BLaER1 treated with 17β-estradiol and CSF1 and Interleukin-3, amounts not matched to agents 10 nM and 100 nM (cell line): ENCODE data around the gene GPX4.
A peak's percentile ranks its signal among the peaks of the same experiment; 100 is the strongest.

Source experiments
- H3K27ac ChIP-seq, 11 experiments: shearing (Covaris generic); formaldehyde crosslinking; 2 replicates each; pipeline ENCODE4 v1.8.1; 2022
- H3K27me3 ChIP-seq, 11 experiments: shearing (Covaris generic); formaldehyde crosslinking; 2 replicates each; pipeline ENCODE4 v1.8.1; 2022
- H3K36me3 ChIP-seq, 11 experiments: shearing (Covaris generic); formaldehyde crosslinking; 2 replicates each; pipeline ENCODE4 v1.8.1; 2022
- H3K4me1 ChIP-seq, 10 experiments: shearing (Covaris generic); formaldehyde crosslinking; 2 replicates each; pipeline ENCODE4 v1.8.1; 2022
- H3K4me2 ChIP-seq, 11 experiments: shearing (Covaris generic); formaldehyde crosslinking; 2 replicates each; pipeline ENCODE4 v1.8.1; 2022
- H3K4me3 ChIP-seq, 10 experiments: shearing (Covaris generic); formaldehyde crosslinking; 2 replicates each; pipeline ENCODE4 v1.8.1; 2022
- H3K9ac ChIP-seq, 11 experiments: shearing (Covaris generic); formaldehyde crosslinking; 2 replicates each; pipeline ENCODE4 v1.8.1; 2022
- H3K9me3 ChIP-seq, 11 experiments: shearing (Covaris generic); formaldehyde crosslinking; replicated peaks in 1 of 11; 2 replicates each; pipeline ENCODE4 v1.8.1; 2022
- H4K20me1 ChIP-seq, 11 experiments: shearing (Covaris generic); formaldehyde crosslinking; 2 replicates each; pipeline ENCODE4 v1.8.1; 2022
- Cebpa-rat ChIP-seq, 11 experiments: shearing (Covaris generic); IDR thresholded peaks; 2 replicates each; pipeline ENCODE4 v1.8.1; 2022

The GPX4 gene

GRCh38 chr19:1070931-1071791 is 32.6 kb upstream of the GPX4 start:
- peaks cover 72 to 86% (median 77%) of the 10 kb centered on the region in 10 experiments for H3K4me1 ChIP-seq
- peak overlapping the region; percentile 0 to 95 (median 27); a peak in 8 of 22 replicates for H3K9ac ChIP-seq
- no peak overlapping the region for H3K4me3 ChIP-seq
- H3K9me3 ChIP-seq: no peaks in the 10 kb centered on the region
- peak overlapping the region in 7 of 11 experiments; percentile 12 to 99 (median 32); a peak in 11 of 22 replicates for H3K27ac ChIP-seq
- H3K4me2 ChIP-seq: peak overlapping the region in 10 of 11 experiments; percentile 24 to 99 (median 94); a peak in 19 of 22 replicates
- H4K20me1 ChIP-seq: peaks cover 46 to 77% (median 66%) of the 10 kb centered on the region in 11 experiments; a peak in 21 of 22 replicates
- TF ChIP-seq Cebpa-rat (IDR thresholded peaks at IDR 0.05): no peak
- no peaks in the 10 kb centered on the region for H3K27me3 ChIP-seq
- H3K36me3 ChIP-seq: peaks cover 70 to 78% (median 74%) of the 10 kb centered on the region in 11 experiments

DNA sequence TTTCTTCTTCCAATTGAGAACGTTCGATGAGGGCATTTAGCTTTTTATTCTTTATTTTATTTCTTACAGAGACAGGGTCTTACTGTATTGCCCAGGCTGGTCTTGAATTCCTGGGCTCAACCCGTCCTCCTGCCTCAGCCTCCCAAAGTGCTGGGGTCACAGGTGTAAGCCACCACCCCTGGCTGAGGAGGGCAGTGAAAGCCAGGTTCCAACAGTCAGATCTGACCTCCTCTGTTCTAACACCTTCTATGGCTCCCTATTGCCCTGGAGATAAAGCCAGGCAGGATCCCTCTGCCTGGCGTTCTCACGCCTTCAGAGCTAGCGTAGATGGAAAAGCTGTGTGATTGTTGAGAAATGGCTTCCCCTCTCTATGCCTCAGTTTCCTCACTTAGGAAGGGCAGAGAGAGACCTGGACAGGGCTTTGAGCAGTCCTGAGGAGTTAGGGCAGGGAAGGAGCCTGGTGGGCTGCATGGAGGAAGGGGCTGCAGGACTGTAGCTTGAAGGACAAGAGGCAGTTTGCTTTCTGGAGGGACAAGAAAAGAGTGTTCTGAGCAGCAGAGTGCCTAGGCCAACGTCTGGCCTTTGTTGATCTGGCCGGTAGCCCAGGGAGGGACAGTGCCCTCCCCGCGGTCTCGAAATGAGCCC is 31.3 kb upstream of the GPX4 start:
- no peak for TF ChIP-seq Cebpa-rat (IDR thresholded peaks at IDR 0.05)
- H3K4me1 ChIP-seq: peaks cover 79 to 92% (median 83%) of the 10 kb centered on the region in 10 experiments

DNA sequence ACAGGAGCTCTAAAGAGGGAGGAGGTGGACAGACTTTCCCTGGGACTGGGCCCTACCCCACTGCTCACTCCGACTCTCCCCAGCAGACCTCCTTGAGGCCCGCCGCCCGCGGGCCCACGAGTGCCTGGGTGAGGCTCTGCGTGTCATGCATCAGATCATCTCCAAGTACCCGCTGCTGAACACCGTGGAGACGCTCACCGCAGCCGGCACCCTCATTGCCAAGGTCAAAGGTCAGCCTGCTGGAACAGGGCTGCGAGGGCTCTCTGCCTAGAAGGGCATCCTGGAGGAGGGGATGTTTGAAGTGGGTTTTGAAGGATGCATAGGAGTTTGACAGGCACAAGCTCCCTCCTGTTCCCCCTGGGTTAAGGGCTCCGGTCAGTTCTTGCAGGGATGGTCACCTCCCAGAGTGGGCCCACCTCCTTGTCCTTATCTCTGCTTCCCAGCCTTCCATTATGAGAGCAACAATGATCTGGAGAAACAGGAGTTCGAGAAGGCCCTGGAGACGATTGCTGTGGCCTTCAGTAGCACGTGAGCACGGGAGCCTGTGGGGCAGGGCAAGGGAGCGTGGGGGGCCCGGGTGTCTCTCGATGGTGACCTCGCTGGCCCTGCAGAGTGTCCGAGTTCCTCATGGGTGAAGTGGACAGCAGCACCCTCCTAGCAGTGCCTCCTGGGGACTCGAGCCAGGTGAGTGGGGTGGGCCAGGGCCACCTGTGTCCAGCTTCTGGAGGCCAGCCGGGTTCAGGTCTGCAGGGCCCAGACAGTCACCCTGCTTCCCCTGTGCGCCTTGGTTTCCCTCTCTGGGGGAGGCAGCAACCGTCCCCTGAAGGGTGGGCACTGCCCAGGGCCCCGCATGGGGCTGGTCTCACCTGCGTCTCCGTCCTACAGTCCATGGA is 30.5 kb upstream of the GPX4 start:
- Histone ChIP-seq H3K4me3 (peak overlapping the region in 3 of 10 experiments; percentile 31 to 57 (median 35); a peak in 3 of 20 replicates), H3K9me3 (no peaks in the 10 kb centered on the region), H3K9ac (peak overlapping the region in 8 of 11 experiments; percentile 12 to 55 (median 32); a peak in 6 of 22 replicates), H3K36me3 (peaks cover 86 to 97% (median 92%) of the 10 kb centered on the region in 11 experiments), H3K4me1 (peaks cover 84 to 96% (median 89%) of the 10 kb centered on the region in 10 experiments), H3K4me2 (peak overlapping the region; percentile 69 to 97 (median 75)), H4K20me1 (peaks cover 57 to 94% (median 87%) of the 10 kb centered on the region in 11 experiments; a peak in 21 of 22 replicates), H3K27ac (peak overlapping the region in 1 of 11 experiments; percentile 12; a peak in 1 of 22 replicates), H3K27me3 (no peaks in the 10 kb centered on the region)
- TF ChIP-seq Cebpa-rat (IDR thresholded peaks at IDR 0.05): no peak

More for the DNA sequence above, 31.3 kb upstream of the GPX4 start:
- Histone ChIP-seq H3K27me3 (no peaks in the 10 kb centered on the region), H4K20me1 (peaks cover 51 to 90% (median 79%) of the 10 kb centered on the region in 11 experiments; a peak in 21 of 22 replicates), H3K9me3 (no peaks in the 10 kb centered on the region), H3K4me2 (peak overlapping the region in 9 of 11 experiments; percentile 4 to 97 (median 88); a peak in 13 of 22 replicates), H3K4me3 (no peak overlapping the region), H3K27ac (peak overlapping the region in 3 of 11 experiments; percentile 15 to 40 (median 19); a peak in 3 of 22 replicates), H3K36me3 (peaks cover 80 to 91% (median 85%) of the 10 kb centered on the region in 11 experiments), H3K9ac (peak overlapping the region in 7 of 11 experiments; percentile 2 to 95 (median 21); a peak in 6 of 22 replicates)

DNA sequence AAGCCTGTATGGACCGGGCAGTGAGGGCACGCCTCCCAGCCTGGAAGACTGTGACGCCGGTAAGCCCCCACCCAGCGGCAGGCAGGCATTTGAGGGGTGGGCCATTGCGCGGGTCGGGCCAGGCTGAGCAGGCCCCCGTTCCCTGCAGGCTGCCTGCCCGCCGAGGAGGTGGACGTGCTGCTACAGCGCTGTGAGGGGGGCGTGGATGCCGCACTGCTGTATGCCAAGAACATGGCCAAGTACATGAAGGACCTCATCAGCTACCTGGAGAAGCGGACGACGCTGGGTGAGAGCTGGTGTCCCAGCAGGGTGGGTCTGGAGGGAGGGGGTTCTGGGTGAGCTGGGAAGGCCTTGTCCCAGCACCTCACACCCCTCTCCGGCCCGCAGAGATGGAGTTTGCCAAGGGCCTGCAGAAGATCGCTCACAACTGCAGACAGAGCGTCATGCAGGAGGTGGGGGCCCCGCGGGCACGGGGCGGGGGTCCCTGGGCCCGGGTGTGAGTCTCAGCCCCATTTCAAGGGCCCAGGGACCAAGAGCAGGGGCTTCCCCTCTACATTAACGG is 29.8 kb upstream of the GPX4 start:
- H3K9ac ChIP-seq: peak overlapping the region in 9 of 11 experiments; percentile 12 to 55 (median 38); a peak in 12 of 22 replicates
- H3K27ac ChIP-seq: peak overlapping the region in 5 of 11 experiments; percentile 12 to 45 (median 35); a peak in 5 of 22 replicates
- H4K20me1 ChIP-seq: peaks cover 59 to 97% (median 92%) of the 10 kb centered on the region in 11 experiments; a peak in 21 of 22 replicates
- TF ChIP-seq Cebpa-rat (IDR thresholded peaks at IDR 0.05): no peak
- peaks cover 84 to 97% (median 91%) of the 10 kb centered on the region in 11 experiments for H3K36me3 ChIP-seq
- no peaks in the 10 kb centered on the region for H3K9me3 ChIP-seq
- H3K4me3 ChIP-seq: peak overlapping the region in 6 of 10 experiments; percentile 19 to 57 (median 33); a peak in 7 of 20 replicates
- H3K27me3 ChIP-seq: no peaks in the 10 kb centered on the region
- peak overlapping the region; percentile 69 to 97 (median 75) for H3K4me2 ChIP-seq
- peaks cover 78 to 91% (median 87%) of the 10 kb centered on the region in 10 experiments for H3K4me1 ChIP-seq

DNA sequence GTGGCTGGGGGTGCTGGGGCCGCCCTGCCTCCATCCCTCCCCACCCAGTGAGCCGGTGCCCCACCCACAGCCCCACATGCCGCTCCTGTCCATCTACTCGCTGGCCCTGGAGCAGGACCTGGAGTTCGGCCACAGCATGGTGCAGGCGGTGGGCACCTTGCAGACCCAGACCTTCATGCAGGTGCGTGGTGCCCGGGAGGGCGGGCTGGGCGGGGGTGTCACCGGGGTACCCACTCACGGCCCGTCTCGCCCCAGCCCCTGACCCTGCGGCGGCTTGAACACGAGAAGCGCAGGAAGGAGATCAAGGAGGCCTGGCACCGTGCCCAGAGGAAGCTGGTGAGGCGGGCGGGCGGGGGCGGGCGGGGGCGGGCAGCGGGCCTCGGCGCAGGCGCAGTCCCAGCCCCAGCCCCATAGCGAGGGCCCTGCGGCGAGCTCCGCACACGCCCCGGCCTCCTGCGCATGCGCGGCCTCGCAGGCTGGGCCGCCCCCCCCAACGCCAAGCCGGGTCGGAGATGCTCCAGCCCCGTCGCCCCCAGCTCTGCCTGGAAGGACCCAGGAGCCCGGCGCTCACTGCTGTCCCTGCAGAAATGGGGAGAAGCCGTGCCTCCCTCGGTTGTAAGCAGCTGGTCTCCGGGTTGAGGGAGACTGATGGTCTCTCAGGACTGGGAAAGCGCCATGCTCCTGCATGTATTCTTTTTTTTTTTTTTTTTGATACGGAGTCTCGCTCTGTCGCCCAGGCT is 29.1 kb upstream of the GPX4 start:
- no peaks in the 10 kb centered on the region for H3K9me3 ChIP-seq
- H3K36me3 ChIP-seq: peaks cover 88 to 97% (median 93%) of the 10 kb centered on the region in 11 experiments
- H4K20me1 ChIP-seq: peaks cover 64 to 98% (median 93%) of the 10 kb centered on the region in 11 experiments
- peak overlapping the region; percentile 73 to 97 (median 93) for H3K4me2 ChIP-seq
- H3K4me1 ChIP-seq: peaks cover 71 to 90% (median 81%) of the 10 kb centered on the region in 10 experiments
- H3K9ac ChIP-seq: peak overlapping the region in 10 of 11 experiments; percentile 12 to 61 (median 50); a peak in 14 of 22 replicates
- H3K27me3 ChIP-seq: no peaks in the 10 kb centered on the region
- no peak for TF ChIP-seq Cebpa-rat (IDR thresholded peaks at IDR 0.05)
- peak overlapping the region in 9 of 10 experiments; percentile 19 to 57 (median 30); a peak in 11 of 20 replicates for H3K4me3 ChIP-seq
- peak overlapping the region in 8 of 11 experiments; percentile 46 to 61 (median 54); a peak in 13 of 22 replicates for H3K27ac ChIP-seq

DNA sequence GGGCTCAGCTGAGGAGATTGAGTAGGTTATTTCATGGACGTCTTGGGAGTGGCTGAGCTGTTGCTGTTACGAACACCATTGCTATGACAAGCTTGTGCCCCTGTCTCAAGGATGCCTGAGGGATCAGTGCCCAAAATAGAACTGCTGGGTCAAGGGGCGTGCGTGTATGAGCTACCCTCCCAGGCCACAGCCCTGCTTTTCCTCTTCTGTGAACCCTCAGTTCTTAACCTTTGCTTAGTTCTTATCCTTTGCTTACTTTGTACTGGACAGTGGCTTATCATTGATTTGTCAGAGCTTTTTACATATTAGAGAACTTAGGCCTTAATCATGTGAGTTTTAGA is 27.8 kb upstream of the GPX4 start:
- Histone ChIP-seq H3K4me1 (peaks cover 60 to 90% (median 71%) of the 10 kb centered on the region in 10 experiments), H4K20me1 (peaks cover 71 to 98% (median 93%) of the 10 kb centered on the region in 11 experiments), H3K36me3 (peaks cover 88 to 97% (median 93%) of the 10 kb centered on the region in 11 experiments), H3K27me3 (no peaks in the 10 kb centered on the region), H3K9ac (peak overlapping the region in 10 of 11 experiments; percentile 9 to 61 (median 45); a peak in 14 of 22 replicates), H3K4me2 (peak overlapping the region; percentile 57 to 96 (median 89)), H3K9me3 (no peaks in the 10 kb centered on the region), H3K4me3 (peak overlapping the region in 3 of 10 experiments; percentile 43 to 57 (median 45); a peak in 4 of 20 replicates), H3K27ac (peak overlapping the region in 9 of 11 experiments; percentile 34 to 63 (median 52); a peak in 15 of 22 replicates)
- no peak for TF ChIP-seq Cebpa-rat (IDR thresholded peaks at IDR 0.05)

- H3K4me2 ChIP-seq: peak overlapping the region; percentile 57 to 96 (median 89)
- no peaks in the 10 kb centered on the region for H3K9me3 ChIP-seq
- H3K4me3 ChIP-seq: peak overlapping the region in 7 of 10 experiments; percentile 13 to 51 (median 30); a peak in 8 of 20 replicates
- peaks cover 50 to 90% (median 69%) of the 10 kb centered on the region in 10 experiments for H3K4me1 ChIP-seq
- peaks cover 88 to 97% (median 93%) of the 10 kb centered on the region in 11 experiments for H3K36me3 ChIP-seq
- peak overlapping the region in 9 of 11 experiments; percentile 42 to 63 (median 52); a peak in 16 of 22 replicates for H3K27ac ChIP-seq
- peaks cover 70 to 98% (median 93%) of the 10 kb centered on the region in 11 experiments for H4K20me1 ChIP-seq
- H3K9ac ChIP-seq: peak overlapping the region in 6 of 11 experiments; percentile 35 to 61 (median 56); a peak in 9 of 22 replicates
- H3K27me3 ChIP-seq: no peaks in the 10 kb centered on the region
- no peak for TF ChIP-seq Cebpa-rat (IDR thresholded peaks at IDR 0.05)
Measured at GRCh38 chr19:1076951-1077350, 26.8 kb upstream of the GPX4 start.
